Endothelial cell of umbilical vein (primary cell): ENCODE results near the gene KCTD21.

Experiments used
- CTCF ChIP-seq, 2 donors: IDR thresholded peaks; 1 replicate in 1 of 2; 2 replicates in 1 of 2; pipeline ENCODE4 v1.5.1; 2011; ENCODE audit warnings: low read length in 2 of 2, mild to moderate bottlenecking in 2 of 2, moderate library complexity in 2 of 2, control low read depth in 1 of 2, inconsistent platforms in 1 of 2, low read depth in 1 of 2; ENCODE audit not compliant: insufficient read depth in 1 of 2; ENCODE audit errors: extremely low read depth in 1 of 2
- EZH2 ChIP-seq: IDR thresholded peaks from 2 replicates; pipeline ENCODE4 v1.6.1; 2012; ENCODE audit warnings: borderline replicate concordance, low read depth, mild to moderate bottlenecking, moderate library complexity, low read length, inconsistent platforms; ENCODE audit not compliant: severe bottlenecking
- JUN ChIP-seq: IDR thresholded peaks from 2 replicates; pipeline ENCODE4 v1.6.1; 2011; ENCODE audit warnings: borderline replicate concordance, low read depth; ENCODE audit not compliant: insufficient read length, insufficient read depth
- MYC ChIP-seq: IDR thresholded peaks from one replicate; pipeline ENCODE4 v1.6.1; 2011; ENCODE audit warnings: mild to moderate bottlenecking, low read depth, low read length
- POLR2A ChIP-seq: IDR thresholded peaks from 2 replicates; pipeline ENCODE4 v1.6.1; 2012; ENCODE audit warnings: low read depth, mild to moderate bottlenecking, control low read depth, low read length
- POLR2AphosphoS5 ChIP-seq: IDR thresholded peaks from 2 replicates; pipeline ENCODE4 v1.6.1; 2012; ENCODE audit warnings: low read depth, mild to moderate bottlenecking, control low read depth, low read length, moderate library complexity; ENCODE audit not compliant: insufficient read depth

GRCh38 chr11:78150346-78150745 is 38.1 kb downstream of the KCTD21 start:
- no peak for TF ChIP-seq CTCF (IDR thresholded peaks at IDR 0.05; ENCODE audit: extremely low read depth in 1 of 2, insufficient read depth in 1 of 2, low read depth in 1 of 2, low read length in 2 of 2)
- TF ChIP-seq EZH2, result no peak
- TF ChIP-seq POLR2A, result no peak
- no peak for TF ChIP-seq POLR2AphosphoS5
- TF ChIP-seq JUN, result no peak
- no peak for TF ChIP-seq MYC
